Measurements from ENCODE around the gene ZNF536. TPM values are rescaled to one million over a fixed set of nuclear protein-coding genes. Genes with fewer than 3 reads are reported as not detected.

ZNF536 gene
- total RNA-seq, 1 experiment from 2014 or later: not detected

DNA sequence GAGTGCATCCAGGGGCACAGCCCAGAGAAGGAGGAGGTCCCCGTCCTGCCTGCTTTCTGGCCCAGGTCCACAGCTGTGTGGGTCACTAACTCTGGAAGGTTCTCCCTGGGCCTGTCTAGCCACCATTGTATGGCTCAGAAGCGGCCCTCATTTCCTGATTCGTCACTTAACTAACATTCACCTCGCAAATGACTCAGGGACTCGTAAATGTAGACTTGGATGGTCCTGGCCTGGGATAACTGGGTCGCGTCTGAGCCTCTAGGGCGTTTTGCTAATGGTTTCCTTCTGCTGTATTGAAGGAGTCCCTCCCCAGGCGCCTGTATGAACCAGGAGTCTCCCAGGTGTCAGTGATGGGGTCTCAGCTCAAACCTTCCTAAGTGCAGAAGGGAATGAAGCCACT lies 162.8 kb downstream of the ZNF536 start:
- Histone ChIP-seq H3K4me2 (ENCODE audit: low read length) (no peak overlapping the region), H3K9ac (ENCODE audit: low read length) (no peak overlapping the region), H3K9me3 (ENCODE audit: low read length) (no peaks in the 10 kb centered on the region), H3K79me2 (ENCODE audit: low read length) (no peaks in the 10 kb centered on the region), H3K9me2 (replicated peaks; ENCODE audit: low read length) (no peaks in the 10 kb centered on the region), H4K20me1 (ENCODE audit: low read length) (no peaks in the 10 kb centered on the region), H3K27me3 (ENCODE audit: low read length) (no peaks in the 10 kb centered on the region), H3K36me3 (ENCODE audit: low read depth, low read length) (no peaks in the 10 kb centered on the region), H3F3A (ENCODE audit: low read length, unreplicated experiment) (no peaks in the 10 kb centered on the region), H3K27ac (ENCODE audit: low read length) (no peak overlapping the region), H3K4me1 (ENCODE audit: insufficient read depth, low read length) (no peaks in the 10 kb centered on the region), H2AFZ (ENCODE audit: low read length) (no peak overlapping the region), H3K4me3 (ENCODE audit: low read length) (no peak overlapping the region)
- TF ChIP-seq CTCF (conservative IDR thresholded peaks at IDR 0.05; ENCODE audit: low read depth, low read length) (no peak), EZH2phosphoT487 (IDR thresholded peaks at IDR 0.05; ENCODE audit: borderline replicate concordance, low read length) (no peak), EZH2 (IDR thresholded peaks at IDR 0.05; ENCODE audit: low read length, unreplicated experiment) (no peak)
- POLR2A ChIA-PET (ENCODE audit: unreplicated experiment): no interaction called here
- intact Hi-C loops (cut with micrococcal nuclease): no loop called here
- BruUV-seq (replicated peaks): no TSS peak
- CTCF ChIA-PET: no interaction called here
- DNase-seq: no peak
- no peak for ATAC-seq

GRCh38 chr19:30536975-30537374 lies 164.8 kb downstream of the ZNF536 start:
- H3K79me2 ChIP-seq (ENCODE audit: low read length): no peaks in the 10 kb centered on the region
- no TSS peak for BruUV-seq (replicated peaks)
- ChIA-PET POLR2A (ENCODE audit: unreplicated experiment) (no interaction called here), CTCF (no interaction called here)
- no peak overlapping the region for H3K27ac ChIP-seq (ENCODE audit: low read length)
- DNase-seq (no peak), ATAC-seq (no peak)
- no peak overlapping the region for H3K9ac ChIP-seq (ENCODE audit: low read length)
- H3K4me2 ChIP-seq (ENCODE audit: low read length): no peak overlapping the region
- H2AFZ ChIP-seq (ENCODE audit: low read length): no peak overlapping the region
- H3K4me1 ChIP-seq (ENCODE audit: insufficient read depth, low read length): no peaks in the 10 kb centered on the region
- no peaks in the 10 kb centered on the region for H3K36me3 ChIP-seq (ENCODE audit: low read depth, low read length)
- H3K9me3 ChIP-seq (ENCODE audit: low read length): no peaks in the 10 kb centered on the region
- H4K20me1 ChIP-seq (ENCODE audit: low read length): no peaks in the 10 kb centered on the region
- no peaks in the 10 kb centered on the region for H3K27me3 ChIP-seq (ENCODE audit: low read length)
- no peak for TF ChIP-seq EZH2 (IDR thresholded peaks at IDR 0.05; ENCODE audit: low read length, unreplicated experiment)
- no peak for TF ChIP-seq EZH2phosphoT487 (IDR thresholded peaks at IDR 0.05; ENCODE audit: borderline replicate concordance, low read length)
- no peak for TF ChIP-seq CTCF (conservative IDR thresholded peaks at IDR 0.05; ENCODE audit: low read depth, low read length)
- intact Hi-C loops (cut with micrococcal nuclease): no loop called here
- H3F3A ChIP-seq (ENCODE audit: low read length, unreplicated experiment): no peaks in the 10 kb centered on the region
- H3K4me3 ChIP-seq (ENCODE audit: low read length): no peak overlapping the region
- no peaks in the 10 kb centered on the region for H3K9me2 ChIP-seq (replicated peaks; ENCODE audit: low read length)

GRCh38 chr19:30539315-30539714 lies 167.1 kb downstream of the ZNF536 start:
- Histone ChIP-seq H3K4me3 (ENCODE audit: low read length) (no peak overlapping the region), H3K4me2 (ENCODE audit: low read length) (no peak overlapping the region), H3F3A (ENCODE audit: low read length, unreplicated experiment) (no peaks in the 10 kb centered on the region), H3K79me2 (ENCODE audit: low read length) (no peaks in the 10 kb centered on the region), H3K9me3 (ENCODE audit: low read length) (no peaks in the 10 kb centered on the region), H2AFZ (ENCODE audit: low read length) (no peak overlapping the region), H3K27ac (ENCODE audit: low read length) (no peak overlapping the region), H3K27me3 (ENCODE audit: low read length) (no peaks in the 10 kb centered on the region), H3K4me1 (ENCODE audit: insufficient read depth, low read length) (no peaks in the 10 kb centered on the region), H4K20me1 (ENCODE audit: low read length) (no peaks in the 10 kb centered on the region), H3K9ac (ENCODE audit: low read length) (no peak overlapping the region), H3K36me3 (ENCODE audit: low read depth, low read length) (no peaks in the 10 kb centered on the region), H3K9me2 (replicated peaks; ENCODE audit: low read length) (no peaks in the 10 kb centered on the region)
- BruUV-seq (replicated peaks): no TSS peak
- DNase-seq: no peak
- intact Hi-C loops (cut with micrococcal nuclease): no loop called here
- ChIA-PET CTCF (no interaction called here), POLR2A (ENCODE audit: unreplicated experiment) (no interaction called here)
- ATAC-seq: no peak
- TF ChIP-seq CTCF (conservative IDR thresholded peaks at IDR 0.05; ENCODE audit: low read depth, low read length) (no peak), EZH2phosphoT487 (IDR thresholded peaks at IDR 0.05; ENCODE audit: borderline replicate concordance, low read length) (no peak), EZH2 (IDR thresholded peaks at IDR 0.05; ENCODE audit: low read length, unreplicated experiment) (no peak)
